Tibial nerve (tissue), 4 donors: ENCODE measurements around the gene SEPTIN5. TPM values are rescaled to one million over a fixed set of nuclear protein-coding genes. Genes with fewer than 3 reads are reported as not detected.

ENCODE experiments used
- DNase-seq, 2 donors: peaks; one replicate each; pipeline ENCODE4 v3.0.0-alpha.2; 2019; ENCODE audit warnings: low spot score in 2 of 2
- H3K27ac ChIP-seq, 4 donors: fragments of 200-600 bp; sonication (generic) in 3 of 4; one replicate each; pipeline ENCODE4 v1.5.1; 2017 to 2019; ENCODE audit warnings: mild to moderate bottlenecking in 1 of 4
- H3K27me3 ChIP-seq, 2 donors: fragments of 200-600 bp; sonication (generic) in 1 of 2; one replicate each; pipeline versions ENCODE4 v1.5.1 to v1.6.0; 2017 to 2019
- H3K36me3 ChIP-seq, 3 donors: fragments of 200-600 bp; sonication (generic); one replicate each; pipeline ENCODE4 v1.5.1; 2018 to 2019
- H3K4me1 ChIP-seq, 4 donors: fragments of 200-600 bp; sonication (generic) in 3 of 4; one replicate each; pipeline ENCODE4 v1.5.1; 2017 to 2019
- H3K4me3 ChIP-seq, 4 donors: fragments of 200-600 bp; sonication (generic) in 3 of 4; one replicate each; pipeline ENCODE4 v1.5.1; 2017 to 2019; ENCODE audit warnings: mild to moderate bottlenecking in 1 of 4, moderate library complexity in 1 of 4
- H3K9me3 ChIP-seq, 4 donors: fragments of 200-600 bp; sonication (generic) in 3 of 4; one replicate each; pipeline ENCODE4 v1.5.1; 2017 to 2019
- CTCF ChIP-seq, 5 experiments: fragments of 200-600 bp in 3 of 5; fragments of 450-650 bp in 2 of 5; sonication (generic) in 3 of 5; IDR thresholded peaks; one replicate each; pipeline ENCODE4 v1.5.1; 2016 to 2019; ENCODE audit warnings: antibody characterized with exemption in 5 of 5, mild to moderate bottlenecking in 3 of 5, moderate library complexity in 2 of 5
- EP300 ChIP-seq, 2 donors: sonication (generic); formaldehyde crosslinking; IDR thresholded peaks; one replicate each; pipeline ENCODE4 v1.6.1; 2017; ENCODE audit warnings: antibody characterized with exemption in 2 of 2, mild to moderate bottlenecking in 1 of 2
- POLR2A ChIP-seq, 2 donors: fragments of 450-650 bp; IDR thresholded peaks; one replicate each; pipeline ENCODE4 v1.6.1; 2017; ENCODE audit warnings: antibody characterized with exemption in 2 of 2, mild to moderate bottlenecking in 2 of 2, moderate library complexity in 2 of 2
- WGBS, 2 donors: methylation state at CpG; one replicate each; pipeline ENCODE4 v1.1.5; 2018; 5-methylcytosine and 5-hydroxymethylcytosine counted together
- total RNA-seq, 4 donors: library from RNA; depleted of rRNA; stranded (reverse); fragments of >200 nt; gene quantifications; one replicate each; pipeline ENCODE4 v1.1.0, GENCODE V29; 2016

SEPTIN5 gene
- total RNA-seq, 4 donors from 2014 or later, result 11.4 to 29.1 (median 25.2) TPM

- Histone ChIP-seq H3K4me1 (no peaks in the 10 kb centered on the region), H3K27ac (no peak overlapping the region), H3K27me3 (no peaks in the 10 kb centered on the region), H3K9me3 (no peaks in the 10 kb centered on the region), H3K4me3 (no peak overlapping the region), H3K36me3 (no peaks in the 10 kb centered on the region)
- TF ChIP-seq CTCF (IDR thresholded peaks at IDR 0.05), result no peak
- TF ChIP-seq EP300 (IDR thresholded peaks at IDR 0.05), result no peak
- TF ChIP-seq POLR2A (IDR thresholded peaks at IDR 0.05), result no peak
- no peak for DNase-seq
- 82 to 86% methylated on average over 10 of the region's 10 CpGs for WGBS, 2 donors
Observed at GRCh38 chr22:19701420-19702145, 12.7 kb upstream of the SEPTIN5 start.

GRCh38 chr22:19703869-19704268 is 10.4 kb upstream of the SEPTIN5 start:
- no peaks in the 10 kb centered on the region for H3K27me3 ChIP-seq
- no peak overlapping the region for H3K27ac ChIP-seq
- WGBS, 2 donors, result 79 to 84% methylated on average over 9 of the region's 9 CpGs
- H3K36me3 ChIP-seq, result no peaks in the 10 kb centered on the region
- no peak for TF ChIP-seq EP300 (IDR thresholded peaks at IDR 0.05)
- no peak for TF ChIP-seq POLR2A (IDR thresholded peaks at IDR 0.05)
- TF ChIP-seq CTCF (IDR thresholded peaks at IDR 0.05), result no peak
- H3K4me1 ChIP-seq, result peaks cover 0 to 3% (median 0%) of the 10 kb centered on the region in 4 donors
- no peak for DNase-seq
- H3K9me3 ChIP-seq, result no peaks in the 10 kb centered on the region
- H3K4me3 ChIP-seq, result no peak overlapping the region

GRCh38 chr22:19704355-19705015 is 9.8 kb upstream of the SEPTIN5 start:
- TF ChIP-seq EP300 (IDR thresholded peaks at IDR 0.05) (no peak), POLR2A (IDR thresholded peaks at IDR 0.05) (no peak), CTCF (IDR thresholded peaks at IDR 0.05) (no peak)
- H3K9me3 ChIP-seq, result no peaks in the 10 kb centered on the region
- WGBS, 2 donors, result 84 to 85% methylated on average over 14 to 15 of the region's 15 CpGs
- peaks cover 0 to 7% (median 0%) of the 10 kb centered on the region in 4 donors for H3K4me1 ChIP-seq
- H3K27ac ChIP-seq, result no peak overlapping the region
- H3K4me3 ChIP-seq, result no peak overlapping the region
- no peaks in the 10 kb centered on the region for H3K36me3 ChIP-seq
- DNase-seq, result no peak
- H3K27me3 ChIP-seq, result no peaks in the 10 kb centered on the region

- no peak for DNase-seq
- no peak overlapping the region for H3K27ac ChIP-seq
- H3K4me3 ChIP-seq, result no peak overlapping the region
- H3K4me1 ChIP-seq, result peaks cover 0 to 7% (median 0%) of the 10 kb centered on the region in 4 donors
- TF ChIP-seq CTCF (IDR thresholded peaks at IDR 0.05) (no peak), POLR2A (IDR thresholded peaks at IDR 0.05) (no peak), EP300 (IDR thresholded peaks at IDR 0.05) (no peak)
- no peaks in the 10 kb centered on the region for H3K36me3 ChIP-seq
- H3K9me3 ChIP-seq, result no peaks in the 10 kb centered on the region
- H3K27me3 ChIP-seq, result no peaks in the 10 kb centered on the region
- WGBS, 2 donors, result 55 to 78% methylated on average over 13 to 14 of the region's 14 CpGs
Observed at GRCh38 chr22:19705181-19705934, 8.9 kb upstream of the SEPTIN5 start.
